ENCODE measurements around the gene ZRANB2.

DNA sequence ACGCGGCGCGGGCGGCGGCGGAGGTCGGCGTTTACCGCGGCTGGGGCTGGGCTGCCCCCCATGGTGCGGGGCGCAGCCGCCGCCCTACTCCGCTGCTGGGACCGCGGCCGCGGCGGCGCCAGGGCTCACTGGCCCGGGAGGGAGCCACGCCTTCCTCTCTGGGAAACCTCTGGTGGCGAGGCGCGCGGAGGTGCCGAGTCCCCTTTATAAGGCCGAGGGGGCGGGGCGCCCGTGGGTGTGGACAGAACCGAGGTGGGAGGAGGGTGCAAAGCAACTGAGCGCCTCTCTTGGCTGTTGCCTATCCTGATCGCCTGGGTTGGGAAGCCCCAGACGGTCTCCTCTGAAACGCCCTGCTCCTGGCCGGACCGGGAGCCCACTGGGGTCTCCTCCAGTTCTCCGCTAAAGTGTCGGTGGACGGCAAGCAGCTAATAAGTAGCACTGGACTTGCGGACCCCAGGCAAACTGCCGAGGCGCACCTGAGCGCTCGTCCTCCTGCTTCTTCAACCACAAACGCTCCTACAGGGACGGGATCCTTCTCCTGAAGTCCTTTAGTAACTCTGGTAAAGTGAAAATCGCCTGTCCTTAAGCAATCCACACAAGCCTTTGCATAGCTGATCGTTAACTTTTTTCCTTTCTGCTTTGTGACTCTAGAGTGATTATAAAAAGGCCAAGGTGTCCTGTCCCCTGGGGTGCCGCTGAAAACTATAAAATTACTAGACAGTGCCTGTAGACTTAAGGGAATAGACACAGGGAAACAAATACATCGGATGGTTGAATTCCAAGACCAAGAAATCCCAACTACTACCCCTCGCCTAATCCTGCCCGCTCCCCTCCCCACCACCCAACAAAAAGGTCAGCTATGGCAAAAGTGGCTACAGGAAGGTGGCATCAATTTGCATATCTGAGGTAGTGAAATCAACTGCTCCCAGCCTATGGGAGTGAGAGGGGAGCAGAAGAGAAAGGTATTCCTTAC, 32.9 kb downstream of the ZRANB2 start, which contains the start of gene PTGER3:
- TF ChIP-seq CTCF (IDR thresholded peaks at IDR 0.05) (no peak), EZH2 (IDR thresholded peaks at IDR 0.05; ENCODE audit: borderline replicate concordance, insufficient read depth, low read depth, low read length, poor library complexity, severe bottlenecking) (no peak)

Measured in B cell (primary cell).